Amygdala (tissue), 56 donors: ENCODE data around the gene SLC16A12.
A peak's percentile ranks its signal among the peaks of the same experiment; 100 is the strongest.

ENCODE experiments used
- DNase-seq, 56 donors: peaks; one replicate each; lab custom pipeline; 2025; lab: John Stamatoyannopoulos, UW

Gene SLC16A12

DNA sequence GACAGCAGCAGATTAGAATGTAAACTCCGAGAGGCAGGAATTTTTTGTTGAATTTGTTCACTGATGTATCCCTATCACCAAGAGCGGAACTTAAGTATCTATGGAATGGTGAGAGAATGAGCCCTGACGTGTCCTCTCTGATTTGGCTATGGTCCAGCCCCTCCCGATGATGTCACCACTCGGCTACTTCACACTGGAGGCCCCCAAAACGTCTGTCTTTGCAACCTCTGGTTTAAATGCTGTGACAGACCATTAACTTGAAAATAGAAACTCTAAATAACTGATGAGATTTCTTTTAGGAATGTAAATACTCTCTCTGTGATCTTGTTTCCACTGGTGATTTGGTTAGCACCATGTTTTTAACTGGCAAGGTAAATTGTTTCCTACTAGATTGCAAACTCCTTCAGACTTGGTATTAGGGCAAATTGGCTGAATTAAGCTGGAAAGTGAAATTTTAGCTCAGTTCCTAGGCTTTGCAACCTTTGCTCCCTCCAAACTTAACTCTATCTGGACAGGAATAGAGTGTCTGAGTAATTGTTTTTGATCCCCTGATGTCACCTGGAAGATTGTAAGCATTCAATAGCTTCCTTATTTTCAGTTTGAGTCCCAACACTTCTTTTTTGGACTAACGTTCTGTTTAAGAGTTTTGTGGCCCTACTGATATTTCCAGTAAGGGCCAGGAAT is 19.1 kb downstream of the SLC16A12 start:
- DNase-seq: peak in 1 of 56 donors; percentile 5

DNA sequence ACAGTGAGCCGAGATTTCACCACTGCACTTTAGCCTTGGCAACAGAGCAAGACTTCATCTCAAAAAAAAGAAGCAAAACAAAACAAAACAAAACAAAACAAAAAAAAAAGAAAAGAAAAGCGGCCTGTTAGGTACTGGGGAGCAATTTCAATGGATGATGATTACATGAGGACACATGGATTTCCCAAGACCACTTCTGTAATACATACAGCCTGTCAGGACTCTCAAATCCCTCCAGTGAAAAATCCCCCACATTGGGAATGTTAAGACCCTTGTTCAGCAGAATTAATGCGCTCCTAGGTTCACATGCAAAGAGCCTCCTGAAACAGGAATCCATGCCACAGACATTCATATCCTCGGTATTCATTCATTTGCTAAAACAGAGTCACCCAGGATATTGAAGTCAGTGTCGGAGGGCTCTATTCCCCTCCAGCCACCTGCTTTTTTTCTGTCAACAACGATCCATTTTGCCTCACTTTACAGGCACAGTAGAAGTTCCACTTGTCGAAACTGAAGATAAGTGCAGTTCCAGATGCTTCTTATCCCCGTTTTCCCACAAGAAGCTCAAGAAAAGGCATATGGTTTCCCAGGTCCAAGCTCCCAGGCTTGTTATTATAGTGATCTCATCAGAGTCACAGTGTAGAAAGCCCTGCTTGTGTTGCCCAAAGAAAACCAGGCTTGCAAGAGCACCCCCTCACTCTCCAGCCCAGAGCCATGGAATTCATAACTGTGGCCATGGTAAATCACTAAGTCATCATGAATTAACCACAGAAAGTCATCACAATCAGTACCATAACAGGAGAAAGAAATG is 20.2 kb downstream of the SLC16A12 start:
- DNase-seq: no peak

DNA sequence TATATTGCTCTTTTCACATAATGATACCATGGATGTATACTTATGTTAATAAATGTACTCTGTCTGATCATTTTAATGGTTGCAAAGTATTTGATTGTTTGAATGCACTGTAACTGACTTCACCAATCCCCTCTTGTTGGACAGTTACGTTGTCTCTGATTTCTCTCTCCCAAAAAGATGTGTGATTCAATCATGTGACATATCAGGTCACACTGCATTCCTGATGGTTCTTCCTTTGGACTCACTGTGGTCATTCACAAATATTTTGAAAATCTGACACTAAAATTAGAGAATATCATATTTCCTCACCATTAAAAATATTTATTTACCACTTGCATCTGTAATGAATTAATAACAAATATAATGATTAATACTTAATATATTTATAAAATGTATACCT is 22.2 kb downstream of the SLC16A12 start:
- no peak for DNase-seq

DNA sequence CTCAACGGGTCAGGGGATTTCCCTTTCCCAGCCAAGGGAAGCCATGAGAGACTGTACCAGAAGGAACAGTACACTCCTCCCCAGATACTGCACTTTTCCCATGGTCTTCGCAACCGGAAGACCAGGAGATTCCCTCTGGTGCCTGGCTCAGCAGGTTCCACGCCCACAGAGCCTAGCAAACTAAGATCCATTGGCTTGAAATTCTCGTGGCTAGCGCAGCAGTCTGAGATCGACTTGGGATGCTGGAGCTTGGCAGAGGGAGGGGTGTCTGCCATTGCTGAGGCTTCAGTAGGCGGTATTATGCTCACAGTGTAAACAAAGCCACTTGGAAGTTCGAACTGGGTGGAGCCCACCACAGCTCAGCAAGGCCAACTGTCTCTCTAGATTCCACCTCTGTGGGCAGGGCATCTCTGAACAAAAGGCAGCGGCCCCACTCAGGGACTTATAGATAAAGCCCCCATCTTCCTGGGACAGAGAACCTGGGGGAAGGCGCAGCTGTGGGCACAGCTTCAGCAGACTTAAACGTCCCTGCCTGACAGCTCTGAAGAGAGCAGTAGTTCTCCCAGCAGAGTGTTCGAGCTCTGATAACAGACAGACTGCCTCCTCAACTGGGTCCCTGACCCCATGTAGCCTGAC is 29.6 kb downstream of the SLC16A12 start:
- no peak for DNase-seq

DNA sequence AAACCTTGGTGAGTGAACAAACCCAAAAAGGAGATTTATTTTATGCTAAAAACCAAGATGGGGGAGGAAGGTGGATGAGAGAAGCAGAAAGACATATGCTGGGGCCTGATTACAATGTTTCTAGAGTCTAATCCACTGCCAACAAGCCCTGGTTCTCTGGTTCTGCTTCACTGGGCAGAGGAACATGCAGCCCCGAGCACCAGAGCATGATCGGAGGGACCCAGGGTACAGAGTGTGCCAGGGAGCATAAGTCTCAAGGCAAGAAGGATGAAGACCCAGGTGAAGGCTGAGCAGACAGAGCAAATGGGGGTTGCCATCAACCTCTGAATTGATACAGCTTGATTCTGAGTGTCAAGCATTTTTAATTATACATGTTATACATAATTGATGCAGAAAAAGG is 30.7 kb downstream of the SLC16A12 start:
- DNase-seq: no peak

DNA sequence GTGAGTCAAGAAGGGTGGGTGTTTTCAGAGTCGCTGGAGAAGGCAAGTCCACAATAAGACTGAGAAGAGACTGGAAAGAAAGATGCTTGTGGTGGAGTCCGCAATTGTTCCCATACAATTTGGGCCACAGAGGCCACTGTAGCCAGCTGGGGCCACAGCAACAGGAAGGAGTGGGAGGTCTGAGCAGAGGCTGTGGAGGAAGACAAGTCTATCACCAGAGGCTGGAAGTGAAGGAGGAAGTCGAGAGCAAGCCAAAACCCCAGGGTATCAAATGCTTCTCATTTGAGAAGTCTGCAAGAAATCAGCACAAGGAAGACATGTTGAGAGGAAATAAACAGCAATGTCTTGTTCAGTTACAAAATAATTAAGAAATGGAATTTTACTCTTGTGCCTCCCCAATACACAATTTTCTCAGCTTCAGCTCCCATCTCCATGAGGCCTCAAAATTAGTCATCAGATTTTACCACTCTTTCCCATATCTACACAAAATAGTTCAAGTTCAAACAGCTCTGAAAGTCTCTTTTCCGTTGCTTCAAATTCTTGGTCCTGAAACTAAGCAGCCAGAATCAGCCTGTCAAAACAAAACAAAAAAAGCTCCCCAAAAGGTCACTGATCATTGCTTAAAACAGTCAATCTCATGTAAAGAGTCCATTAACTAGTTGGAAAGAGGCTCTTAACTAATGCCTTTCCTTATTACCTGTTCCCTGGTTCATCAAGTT is 31.6 kb downstream of the SLC16A12 start:
- no peak for DNase-seq

DNA sequence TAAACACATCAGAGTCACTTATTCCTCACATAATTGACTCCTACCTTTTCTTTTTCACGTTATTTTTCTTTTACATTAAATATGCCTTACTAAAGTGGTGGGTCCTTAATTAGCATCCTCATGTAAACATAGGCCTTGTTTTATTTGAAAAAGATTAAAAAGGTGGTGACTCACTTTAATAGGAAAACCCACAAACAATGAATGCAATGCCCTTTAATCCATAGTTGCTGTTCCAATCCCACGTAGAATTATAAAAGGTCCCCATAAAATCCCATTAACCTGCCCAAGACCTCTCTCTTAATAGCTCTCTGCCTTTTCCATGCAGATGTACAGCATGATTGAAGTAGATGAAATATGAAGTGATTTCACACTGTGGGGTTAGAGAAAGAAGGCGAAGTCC is 32.2 kb downstream of the SLC16A12 start:
- DNase-seq: no peak

DNA sequence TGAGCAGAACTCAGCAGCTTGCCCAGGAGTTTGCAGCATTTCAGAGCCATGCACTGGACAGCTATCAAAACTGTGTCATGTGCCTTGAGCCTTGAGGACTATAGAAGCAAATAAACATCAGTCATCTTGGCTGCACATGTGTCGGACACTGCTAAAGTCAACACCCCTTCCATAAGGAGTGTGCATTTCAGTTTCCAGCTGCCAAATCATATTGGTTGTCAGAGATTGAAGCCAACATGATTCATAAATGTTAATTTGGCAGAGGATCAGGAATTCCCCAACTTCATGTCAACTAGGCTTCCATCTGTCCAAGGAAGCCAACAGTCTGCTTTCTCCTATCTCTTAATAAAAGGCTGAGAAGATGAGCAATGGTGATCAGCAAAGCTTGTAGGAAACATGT is 32.8 kb downstream of the SLC16A12 start:
- DNase-seq: peak in 1 of 56 donors; percentile 22

DNA sequence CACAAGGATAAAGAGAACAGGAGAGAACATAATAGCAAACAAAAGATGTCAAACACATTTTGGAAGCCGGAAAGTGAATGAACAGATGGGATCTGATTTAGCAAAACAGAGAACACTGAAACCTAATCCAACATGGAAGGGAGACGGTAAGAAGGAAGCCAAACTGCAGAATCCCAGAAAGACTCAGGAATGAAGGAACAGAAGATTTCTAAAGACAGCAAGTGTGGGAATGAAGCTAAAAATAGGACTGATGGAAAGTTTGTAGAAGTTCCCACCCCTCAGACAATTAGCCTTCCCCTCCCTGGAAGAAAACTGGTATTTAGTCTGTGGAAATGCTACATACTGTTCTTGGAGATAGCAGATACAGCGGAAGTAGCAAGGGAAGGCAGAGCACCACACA is 40.8 kb downstream of the SLC16A12 start:
- no peak for DNase-seq

DNA sequence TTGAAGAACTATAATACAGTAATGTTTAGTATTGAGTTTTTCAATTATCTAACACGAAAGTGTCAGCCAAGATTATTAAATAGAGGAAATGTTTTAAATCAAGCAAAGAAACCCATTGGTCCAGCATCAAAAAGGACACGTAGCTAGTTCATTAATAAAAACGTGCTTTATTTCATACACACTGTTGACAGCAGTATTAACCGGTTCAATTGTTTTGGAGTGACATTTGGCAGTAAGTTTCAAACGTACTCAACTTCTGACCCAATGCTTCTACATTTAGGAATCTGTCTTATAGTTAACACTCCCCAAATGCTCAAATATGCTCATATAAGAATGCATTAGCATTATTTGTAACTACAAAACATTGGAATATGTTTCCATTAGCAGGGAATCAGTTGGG is 41.3 kb downstream of the SLC16A12 start:
- DNase-seq: no peak

DNA sequence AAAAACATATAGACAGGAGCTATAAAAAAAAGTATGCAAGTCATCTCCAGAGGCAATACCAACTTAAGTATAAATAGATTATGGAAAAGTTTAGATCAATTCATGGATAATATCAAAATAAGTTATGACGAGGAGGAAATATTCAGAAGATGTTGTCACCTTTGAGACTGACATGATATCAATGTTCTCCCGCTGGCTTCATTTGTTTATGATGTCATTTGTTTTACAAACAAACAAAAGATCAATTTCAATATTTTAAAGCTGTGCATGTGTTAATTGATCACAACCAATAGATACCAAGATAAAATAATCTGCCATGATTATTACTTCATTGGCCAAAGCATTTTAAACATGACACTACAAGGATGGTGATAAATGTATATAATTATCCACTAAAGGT is 43.5 kb downstream of the SLC16A12 start:
- DNase-seq: no peak

DNA sequence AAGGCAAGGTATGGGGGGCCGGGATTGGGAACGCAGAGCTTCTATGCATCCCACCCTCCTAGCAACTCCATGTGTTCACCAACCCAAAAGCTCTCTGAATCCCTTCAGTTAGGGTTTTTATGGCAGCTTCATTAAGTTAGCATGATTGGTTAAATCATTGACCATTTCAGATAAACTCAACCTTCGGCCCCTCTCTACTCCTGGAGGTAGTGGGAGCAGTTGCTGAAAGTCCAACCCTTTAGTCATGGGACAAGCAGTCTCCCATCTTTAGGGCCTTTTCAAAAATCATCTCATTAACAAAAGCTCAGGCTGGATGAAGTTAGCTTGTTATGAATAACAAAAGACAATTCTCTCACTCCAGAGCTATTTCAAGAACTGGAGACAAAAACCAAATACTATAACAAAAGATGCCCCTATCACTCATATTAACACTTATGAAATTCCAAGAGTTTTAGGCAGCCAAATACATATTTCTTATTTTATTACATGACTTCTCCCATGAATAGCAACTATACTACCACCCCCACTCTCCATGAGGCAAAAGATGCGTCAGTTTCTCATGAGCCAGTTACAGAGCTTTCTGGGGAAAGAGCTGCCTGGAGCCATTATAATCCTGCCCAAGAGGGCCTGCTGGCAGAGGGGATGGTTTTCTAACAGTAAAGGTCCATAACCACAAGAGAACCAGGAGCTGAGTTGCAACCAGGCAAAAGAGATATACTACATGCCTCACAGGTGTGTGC is 44.6 kb downstream of the SLC16A12 start:
- no peak for DNase-seq

DNA sequence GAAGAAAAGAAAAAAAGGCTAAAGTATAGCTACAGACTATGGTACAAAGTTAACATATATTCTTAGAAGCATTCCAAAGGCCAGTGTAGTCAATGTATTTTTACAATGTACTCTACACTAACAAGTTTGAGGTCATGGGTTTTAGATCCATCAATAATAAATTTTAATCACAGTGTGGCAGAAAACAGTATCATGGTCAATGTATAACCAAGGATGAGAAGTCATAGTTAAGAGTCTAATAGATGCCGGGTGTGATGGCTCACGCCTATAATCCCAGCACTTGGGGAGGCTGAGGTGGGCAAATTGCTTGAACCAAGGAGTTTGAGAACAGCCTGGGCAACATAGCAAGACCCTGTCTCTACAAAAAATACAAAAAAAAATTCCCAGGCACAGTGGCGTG is 53.1 kb downstream of the SLC16A12 start:
- no peak for DNase-seq

DNA sequence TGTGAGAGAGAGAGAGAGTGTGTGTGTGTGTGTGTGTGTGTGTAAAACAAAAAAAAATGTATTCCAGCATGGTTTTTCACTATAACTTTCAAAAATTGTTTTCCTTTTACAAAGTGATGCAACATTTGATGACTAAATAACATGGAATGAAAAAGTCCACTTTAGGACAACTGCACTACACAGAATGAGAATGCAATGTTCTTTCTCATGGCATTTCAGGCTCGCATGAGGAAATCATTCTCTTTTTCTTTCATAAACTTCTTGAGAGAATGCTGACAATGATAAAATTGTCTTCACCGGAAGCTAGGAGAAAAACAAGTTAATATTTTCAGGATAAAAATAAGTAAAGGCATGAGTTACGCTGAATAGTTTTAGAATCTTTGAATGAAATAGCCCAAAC is 53.7 kb downstream of the SLC16A12 start:
- no peak for DNase-seq

DNA sequence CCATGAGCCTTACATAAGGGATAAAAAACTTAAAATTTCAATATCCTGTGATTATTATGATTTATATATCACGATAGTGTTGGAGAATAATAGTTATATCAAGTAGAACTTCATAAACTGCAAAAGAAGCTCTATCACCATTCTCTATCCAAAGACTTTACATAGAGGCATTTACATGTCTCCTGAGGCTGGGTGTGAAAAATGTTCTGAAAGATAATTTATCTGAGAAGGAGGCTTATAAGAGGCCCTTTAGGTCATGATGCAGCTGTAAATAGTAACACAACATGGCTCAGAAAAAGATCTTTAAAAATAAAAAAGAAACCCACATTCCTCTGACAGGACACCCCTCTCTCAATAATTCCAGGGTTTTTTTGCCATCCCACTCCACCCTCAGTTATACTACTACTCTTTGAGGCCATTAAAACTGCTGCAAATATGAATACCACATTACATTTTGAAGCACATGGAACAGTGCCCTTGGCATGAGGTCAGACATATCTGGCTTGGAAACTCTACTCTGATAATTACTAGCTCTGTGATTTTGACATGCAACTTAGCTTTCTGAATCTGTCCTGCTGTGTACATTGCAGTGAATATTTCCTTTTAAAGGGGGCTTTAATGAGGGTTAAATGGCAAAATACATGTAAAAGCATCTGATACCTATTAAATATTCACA is 55.5 kb downstream of the SLC16A12 start:
- DNase-seq: no peak

DNA sequence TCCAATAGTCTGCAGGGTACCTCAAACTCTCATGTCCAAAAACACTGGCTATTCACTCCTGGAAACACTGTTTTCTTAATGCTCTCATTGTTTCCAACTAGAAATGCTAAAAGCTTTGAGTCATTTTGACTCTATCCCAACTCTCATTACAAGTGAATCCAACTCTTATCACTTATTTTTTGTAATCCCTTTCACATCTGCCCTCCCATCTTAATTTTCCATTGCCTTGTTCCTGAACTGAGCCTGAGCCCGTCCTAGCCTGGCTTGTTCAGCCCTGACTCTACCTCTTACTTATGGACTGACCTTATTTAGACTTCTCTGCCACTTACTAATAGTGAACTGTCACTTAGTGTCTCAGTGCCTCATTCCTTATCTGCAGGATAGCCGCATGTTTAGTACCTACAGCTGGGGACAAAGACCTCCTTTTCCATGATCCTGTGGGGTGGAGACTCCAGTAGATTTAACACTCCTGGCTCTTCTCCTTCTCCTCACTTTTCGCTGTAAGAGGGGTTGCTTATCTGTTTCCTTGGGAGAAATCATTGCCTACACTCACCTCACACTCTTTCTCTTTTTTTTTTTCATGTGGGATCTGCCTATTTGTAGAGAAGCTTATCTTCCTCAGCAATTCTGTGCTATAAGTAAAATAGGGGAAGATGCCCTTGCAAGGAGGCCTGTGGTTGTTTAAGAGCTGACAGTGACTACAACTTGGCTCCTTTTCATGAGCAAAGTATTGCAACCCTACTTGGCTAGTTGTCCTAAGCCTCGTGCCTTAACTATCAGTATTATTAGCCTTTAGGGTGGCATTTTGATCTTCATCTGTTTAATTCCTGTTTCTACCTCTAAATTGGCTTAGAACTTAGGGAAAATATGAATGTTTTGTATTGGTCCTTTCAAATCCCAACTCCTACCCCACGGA is 56.4 kb downstream of the SLC16A12 start:
- DNase-seq: no peak

DNA sequence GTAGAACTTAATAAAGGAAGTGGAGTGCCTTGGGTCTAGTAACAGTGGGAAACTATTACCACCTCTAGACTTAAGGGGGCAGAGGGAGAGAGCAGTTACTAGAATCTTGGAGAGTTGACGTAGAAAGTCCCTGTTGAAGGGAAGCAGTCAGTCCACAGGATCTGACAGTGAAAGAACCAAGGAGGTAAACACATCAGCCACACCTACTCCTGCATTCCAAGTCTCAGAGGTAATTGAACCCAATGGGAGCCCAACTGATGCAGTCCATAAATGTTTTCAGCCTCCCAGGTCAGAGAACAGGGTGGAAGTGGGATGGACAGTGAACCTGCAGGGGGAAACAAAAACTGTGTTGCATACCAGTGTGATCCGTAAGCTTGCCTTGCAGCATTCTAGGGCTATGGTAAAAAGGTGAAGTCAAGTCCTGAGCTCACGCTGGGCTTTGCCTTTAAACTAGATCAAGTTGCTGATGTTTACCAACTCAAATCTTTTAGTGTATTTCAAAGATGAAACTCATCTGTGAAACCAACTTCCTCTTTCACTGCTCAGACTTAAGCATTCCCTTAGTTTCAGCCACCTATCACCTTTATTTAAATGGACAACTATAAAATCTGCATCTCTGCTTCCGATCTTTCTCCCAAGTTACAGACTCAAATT is 57.2 kb downstream of the SLC16A12 start:
- DNase-seq: no peak

DNA sequence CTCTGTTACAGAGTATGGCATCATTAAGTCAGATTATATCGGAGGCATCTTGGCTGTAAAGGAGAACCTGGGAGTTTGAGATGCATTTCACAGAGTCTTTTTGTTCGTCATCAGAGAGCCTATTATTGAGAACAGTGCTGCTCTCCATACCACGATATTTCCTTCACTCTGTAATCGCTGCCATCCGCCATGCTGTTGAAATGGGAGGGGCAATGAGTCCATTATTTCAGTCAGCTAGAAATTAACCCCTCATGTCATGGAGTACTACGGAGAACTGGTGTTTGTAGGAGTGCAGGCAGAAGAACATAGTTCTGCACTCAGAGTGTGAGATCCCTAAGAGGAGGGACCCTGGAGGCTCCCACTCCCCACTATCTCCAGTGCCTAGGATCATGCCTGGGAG is 59.2 kb downstream of the SLC16A12 start:
- DNase-seq: peak in 1 of 56 donors; percentile 22
